ENCODE data around the gene ANKRD44. TPM values are rescaled to one million over a fixed set of nuclear protein-coding genes. Genes with fewer than 3 reads are reported as not detected.
"Not testable (repeated sequence)": the region's sequence is repeated elsewhere in the genome, so short reads cannot be mapped to it uniquely, and the experiment has no call there.

The ANKRD44 gene
- total RNA-seq, 1 donor from 2014 or later, result 170 TPM

DNA sequence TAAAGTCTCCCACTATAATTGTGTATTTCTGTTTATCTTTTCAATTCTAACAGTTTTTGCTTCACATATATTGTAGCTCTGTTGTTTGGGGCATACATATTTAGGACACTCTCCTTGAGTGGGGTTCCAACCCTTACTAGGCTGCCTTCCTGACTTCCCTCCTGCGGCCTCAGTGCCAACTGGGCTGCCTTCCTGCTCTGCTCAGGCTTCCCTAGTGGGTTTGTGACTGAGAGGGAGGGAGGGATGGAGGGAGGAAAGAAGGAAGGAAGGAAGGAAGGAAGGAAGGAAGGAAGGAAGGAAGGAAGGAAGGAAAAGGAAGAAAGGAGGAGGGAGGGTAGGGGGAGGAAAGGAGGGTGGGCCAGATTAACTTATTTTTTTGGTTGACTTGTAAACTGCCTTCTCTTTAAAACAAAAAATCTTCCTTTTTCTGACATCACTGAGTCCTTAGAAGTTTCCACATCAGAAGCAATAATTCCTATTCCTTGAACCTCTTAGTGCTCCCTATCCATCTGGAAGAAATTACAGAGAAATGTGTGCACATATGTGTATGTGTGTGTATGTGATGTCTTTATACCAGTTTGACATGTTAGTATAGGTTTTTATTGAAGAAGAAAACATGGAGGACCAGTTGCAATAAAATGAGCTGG lies 238.7 kb downstream of the ANKRD44 start:
- DNase-seq, result no peak

DNA sequence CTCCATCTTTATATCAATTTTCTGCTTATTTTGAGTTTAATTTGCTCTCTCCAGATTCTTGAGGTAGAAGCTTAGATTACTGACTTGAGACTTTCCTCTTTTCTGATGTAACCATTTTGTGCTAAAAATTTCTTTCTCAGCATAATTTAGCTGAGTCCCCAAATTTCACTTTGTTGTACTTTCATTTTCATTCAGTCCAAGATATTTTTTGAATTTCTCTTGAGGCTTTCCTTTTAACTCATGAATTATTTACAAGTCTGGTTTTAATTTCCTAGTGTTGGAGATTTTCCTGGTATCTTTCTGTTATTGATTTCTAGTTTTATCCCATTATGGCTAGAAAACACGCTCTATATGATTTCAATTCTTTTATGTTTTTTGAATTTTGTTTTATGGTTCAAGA lies 239.4 kb downstream of the ANKRD44 start:
- DNase-seq, result no peak

DNA sequence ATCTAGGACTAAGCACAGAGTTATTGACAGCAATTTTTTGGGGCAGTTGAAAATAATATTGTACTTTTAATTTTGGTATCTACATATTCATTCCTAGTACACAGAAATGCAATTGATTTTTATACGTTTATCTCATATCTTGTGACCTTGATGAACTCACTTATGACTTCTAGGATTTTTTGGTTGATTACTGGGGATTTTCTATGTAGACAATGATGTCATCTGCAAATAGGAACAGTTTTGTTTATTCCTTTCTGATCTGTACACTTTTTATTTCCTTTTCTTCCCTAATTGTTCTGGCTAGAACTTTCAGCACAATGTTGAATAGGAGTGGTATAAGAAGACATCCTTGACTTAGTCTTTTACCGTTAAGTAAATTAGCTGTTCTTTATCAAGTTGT lies 240.6 kb downstream of the ANKRD44 start:
- no peak for DNase-seq

- not testable (repeated sequence) for DNase-seq
These were observed 248.0 kb downstream of the ANKRD44 start for GRCh38 chr2:197062574-197062973.

DNA sequence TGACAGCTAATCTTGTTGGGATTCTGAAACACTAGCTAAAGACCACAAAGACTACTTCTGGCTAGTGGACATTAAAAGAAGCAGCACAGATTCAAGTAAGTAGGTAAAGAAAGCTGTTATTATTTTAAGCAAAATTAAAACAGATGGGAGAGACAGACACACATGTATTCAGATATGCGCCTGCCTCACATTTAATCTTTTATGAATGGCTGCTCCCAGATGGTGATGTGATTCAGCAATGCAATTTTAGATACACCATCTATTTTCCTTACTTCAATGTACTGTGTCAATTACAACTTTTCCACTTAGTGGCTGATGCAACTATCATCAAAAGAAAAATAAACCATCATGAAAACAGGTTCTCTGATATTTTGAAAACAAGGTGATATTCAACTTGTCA lies 251.1 kb downstream of the ANKRD44 start:
- DNase-seq, result no peak

DNA sequence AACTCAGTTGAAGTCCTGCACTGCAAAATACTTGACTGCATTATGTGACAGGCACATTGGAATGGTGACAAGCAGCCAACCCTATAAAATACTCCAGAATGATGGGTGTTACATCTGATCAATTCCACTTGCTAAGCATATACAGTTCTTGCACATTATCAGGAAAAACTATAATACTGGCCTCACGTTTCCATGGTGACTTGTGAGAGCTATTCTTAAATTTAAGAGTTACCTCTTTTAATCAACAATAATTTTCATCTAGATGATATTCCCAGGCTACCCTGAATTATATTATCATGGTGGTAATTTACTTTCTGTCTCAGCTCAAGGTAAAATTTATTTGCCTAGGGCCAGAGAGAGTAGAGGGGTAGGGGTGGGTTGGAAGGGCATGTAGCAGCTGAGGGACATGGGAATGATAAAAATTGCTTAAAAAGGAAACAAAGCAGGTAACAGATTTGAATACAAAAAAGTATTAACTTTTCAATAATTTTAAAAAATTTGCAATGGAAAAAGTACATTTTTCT lies 251.7 kb downstream of the ANKRD44 start:
- DNase-seq, result no peak

DNA sequence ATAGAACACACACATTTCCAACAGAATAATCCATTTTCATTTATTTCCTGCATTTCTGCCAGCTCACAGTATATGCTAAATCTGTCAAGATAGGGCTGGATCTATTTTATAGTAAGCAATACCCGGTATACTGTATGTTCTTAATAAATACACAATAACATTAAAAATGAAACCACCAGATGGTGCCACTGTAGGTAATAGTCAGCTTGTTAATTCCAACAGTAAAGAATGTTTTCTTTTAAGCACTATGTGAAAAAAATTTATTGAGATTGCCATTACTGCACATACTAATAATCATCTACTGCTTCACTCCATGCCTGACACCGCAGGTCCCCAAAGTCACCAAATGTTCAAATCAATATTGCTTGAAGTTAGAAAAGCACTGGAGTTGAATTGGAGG lies 252.6 kb downstream of the ANKRD44 start:
- DNase-seq, result no peak

- no peak for DNase-seq
These were observed 255.5 kb downstream of the ANKRD44 start for GRCh38 chr2:197055045-197055444.

- DNase-seq, result no peak
These were observed 256.1 kb downstream of the ANKRD44 start for GRCh38 chr2:197054437-197054836.

- DNase-seq, result no peak
These were observed 258.2 kb downstream of the ANKRD44 start for GRCh38 chr2:197052356-197052755.

- DNase-seq, result no peak
These were observed 265.5 kb downstream of the ANKRD44 start for GRCh38 chr2:197045115-197045514.

DNA sequence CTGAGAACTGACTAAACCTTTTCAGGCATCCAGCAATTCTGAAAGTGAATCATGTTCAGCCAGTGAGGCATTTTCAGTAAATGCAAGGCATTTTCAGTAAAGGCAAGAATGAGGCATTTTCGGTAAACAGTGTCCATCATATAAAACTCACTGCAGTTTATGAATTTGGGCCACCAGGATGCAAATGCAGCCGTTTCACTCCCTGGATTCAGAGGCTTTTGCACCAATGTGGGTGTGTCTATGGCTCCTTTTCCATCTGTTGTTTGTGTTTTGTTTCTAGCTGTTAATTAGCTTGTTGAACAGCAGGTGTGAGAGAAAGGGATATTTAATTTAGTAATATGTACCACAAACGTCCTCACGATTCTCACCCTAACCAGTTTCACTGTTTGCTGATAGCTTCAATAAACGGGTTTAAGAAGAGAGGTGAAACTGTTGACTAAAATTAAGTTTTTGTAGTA lies 267.8 kb downstream of the ANKRD44 start:
- no peak for DNase-seq

- no peak for DNase-seq
These were observed 272.6 kb downstream of the ANKRD44 start for GRCh38 chr2:197037863-197038398.

- no peak for DNase-seq
These were observed 275.6 kb downstream of the ANKRD44 start for GRCh38 chr2:197035002-197035401.

DNA sequence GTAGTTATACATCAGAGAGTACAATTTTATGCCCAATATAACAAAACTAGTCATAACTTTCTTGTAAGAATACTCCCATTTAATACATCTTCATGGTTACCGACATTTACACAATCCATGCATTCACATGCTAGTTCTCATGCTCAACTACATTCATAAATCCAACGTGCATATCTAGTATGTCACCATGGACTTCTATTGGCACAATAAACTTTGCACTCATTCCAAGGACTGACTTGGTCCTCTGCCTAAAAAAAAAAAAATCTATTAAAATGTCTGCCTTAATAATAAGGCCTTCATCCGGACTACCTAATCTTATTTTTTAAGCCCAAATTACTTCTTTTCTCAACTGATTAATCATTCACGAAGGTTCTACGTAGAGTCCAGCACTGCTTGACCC lies 276.3 kb downstream of the ANKRD44 start:
- DNase-seq, result no peak

DNA sequence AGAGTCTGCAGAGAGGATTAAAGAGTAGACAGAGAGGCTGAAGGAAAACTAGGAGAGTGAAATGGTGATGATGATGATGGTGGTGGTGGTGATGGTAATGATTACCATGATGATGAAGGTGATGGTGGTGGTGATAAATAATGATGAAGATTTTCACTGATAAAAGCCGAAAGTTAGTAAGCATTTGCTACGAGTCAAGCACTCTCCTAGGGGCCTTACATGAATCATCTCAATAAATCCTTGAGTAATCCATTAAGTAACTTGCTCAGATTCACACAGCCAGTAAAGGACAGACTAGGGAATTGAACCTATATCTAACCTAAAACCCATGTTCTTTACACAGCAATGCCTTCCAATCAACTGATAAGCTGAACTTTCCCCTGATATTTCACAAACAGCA lies 277.4 kb downstream of the ANKRD44 start:
- DNase-seq, result no peak

GRCh38 chr2:197031803-197032202 lies 278.8 kb downstream of the ANKRD44 start:
- no peak for DNase-seq

GRCh38 chr2:197030090-197030489 lies 280.5 kb downstream of the ANKRD44 start:
- DNase-seq, result no peak

DNA sequence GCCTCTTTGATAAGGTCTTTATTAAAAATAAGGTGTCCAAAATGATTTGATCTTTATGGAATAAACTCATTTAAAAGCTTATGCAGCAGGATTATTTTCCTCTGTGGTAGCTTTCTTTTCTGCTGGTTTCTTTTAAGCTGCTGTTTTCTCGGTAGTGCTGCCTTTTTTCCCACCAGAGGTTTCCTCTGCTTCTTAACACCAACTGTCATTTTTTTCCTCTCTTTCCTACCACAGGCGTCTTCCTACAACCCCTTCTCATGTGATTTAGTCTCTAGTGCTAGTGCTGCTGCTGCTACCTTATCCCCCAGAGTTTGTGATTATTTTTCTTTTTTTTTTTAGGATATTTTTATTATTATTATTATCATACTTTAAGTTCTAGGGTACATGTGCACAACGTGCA lies 281.9 kb downstream of the ANKRD44 start:
- DNase-seq, result no peak

DNA sequence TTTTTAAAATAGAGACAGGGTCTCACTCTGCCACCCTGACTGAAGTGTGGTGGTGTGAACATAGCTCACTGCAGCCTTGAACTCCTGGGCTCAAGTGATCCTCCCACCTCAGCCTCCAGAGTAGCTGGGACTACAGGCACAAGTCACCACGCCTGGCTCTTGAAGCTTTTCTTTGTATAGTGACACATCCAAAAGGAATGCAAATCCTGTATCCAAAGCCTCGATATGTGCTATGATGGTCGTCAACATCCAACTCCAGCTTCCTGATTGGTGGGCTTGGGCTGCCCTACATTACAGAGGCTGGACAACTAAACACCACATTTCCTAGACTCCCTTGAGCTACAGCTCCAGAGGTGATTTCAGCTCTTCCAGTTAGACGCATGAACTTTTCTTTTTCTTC lies 282.4 kb downstream of the ANKRD44 start:
- no peak for DNase-seq

- no peak for DNase-seq
These were observed 286.4 kb downstream of the ANKRD44 start for GRCh38 chr2:197024206-197024605.

DNA sequence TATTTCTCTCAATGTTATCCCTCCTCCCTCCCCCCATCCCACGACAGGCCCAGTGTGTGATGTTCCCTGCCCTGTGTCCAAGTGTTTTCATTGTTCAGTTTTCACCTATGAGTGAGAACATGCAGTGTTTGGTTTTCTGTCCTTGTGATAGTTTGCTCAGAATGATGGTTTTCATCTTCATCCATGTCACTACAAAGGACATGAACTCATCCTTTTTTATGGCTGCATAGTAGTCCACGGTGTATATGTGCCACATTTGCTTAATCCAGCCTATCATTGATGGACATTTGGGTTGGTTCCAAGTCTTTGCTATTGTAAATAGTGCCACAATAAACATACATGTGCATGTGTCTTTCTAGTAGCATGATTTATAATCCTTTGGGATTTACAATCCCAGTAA lies 289.7 kb downstream of the ANKRD44 start:
- not testable (repeated sequence) for DNase-seq

- no peak for DNase-seq
These were observed 297.5 kb downstream of the ANKRD44 start for GRCh38 chr2:197013098-197013497.

All from occipital lobe (tissue), 2 donors.